NCI-H146 treated with DMSO at 0.1 percent for 48 hours (cell line): ENCODE measurements around the gene NPSR1.
"Not testable (repeated sequence)": the region's sequence is repeated elsewhere in the genome, so short reads cannot be mapped to it uniquely, and the experiment has no call there.

Experiments
- DNase-seq: peaks from one replicate; lab custom pipeline; 2025; ENCODE audit not compliant: unreplicated experiment; lab: John Stamatoyannopoulos, UW

The NPSR1 gene, protein sequence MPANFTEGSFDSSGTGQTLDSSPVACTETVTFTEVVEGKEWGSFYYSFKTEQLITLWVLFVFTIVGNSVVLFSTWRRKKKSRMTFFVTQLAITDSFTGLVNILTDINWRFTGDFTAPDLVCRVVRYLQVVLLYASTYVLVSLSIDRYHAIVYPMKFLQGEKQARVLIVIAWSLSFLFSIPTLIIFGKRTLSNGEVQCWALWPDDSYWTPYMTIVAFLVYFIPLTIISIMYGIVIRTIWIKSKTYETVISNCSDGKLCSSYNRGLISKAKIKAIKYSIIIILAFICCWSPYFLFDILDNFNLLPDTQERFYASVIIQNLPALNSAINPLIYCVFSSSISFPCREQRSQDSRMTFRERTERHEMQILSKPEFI

GRCh38 chr7:34657632-34658268 is at the start of gene NPSR1:
TSS of gene NPSR1 (plus strand) at chr7:34658218. CDS start at chr7:34658413, 195 bp downstream.
- DNase-seq: no peak

GRCh38 chr7:34612661-34613060 is 45.4 kb upstream of the NPSR1 start:
- no peak for DNase-seq

GRCh38 chr7:34620425-34620824 is 37.6 kb upstream of the NPSR1 start:
- DNase-seq: no peak

- no peak for DNase-seq
Observed at GRCh38 chr7:34622182-34622581, 35.8 kb upstream of the NPSR1 start.

DNA sequence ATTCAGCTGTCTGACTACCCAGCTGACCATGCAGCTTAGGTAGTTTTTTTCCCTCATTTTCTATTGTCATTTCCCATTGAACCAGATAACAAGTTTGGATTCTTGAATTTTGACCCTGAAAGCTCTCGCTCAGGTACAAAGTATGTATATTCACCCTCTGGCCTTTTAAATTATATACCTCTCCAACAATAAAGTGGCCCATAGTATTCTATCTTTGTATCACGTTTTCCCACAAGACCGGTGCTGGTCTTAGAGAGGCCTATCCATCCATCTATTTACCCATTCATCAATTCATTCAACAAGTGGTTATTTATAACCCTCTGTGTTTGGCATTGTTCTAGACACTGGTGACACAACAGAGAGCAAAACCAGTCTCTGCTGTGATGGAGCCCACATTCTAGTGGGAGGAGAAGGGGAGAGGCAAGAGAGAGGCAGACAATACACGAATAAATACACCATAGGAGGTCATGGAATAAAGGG is 35.2 kb upstream of the NPSR1 start:
- no peak for DNase-seq

GRCh38 chr7:34628618-34629017 is 29.4 kb upstream of the NPSR1 start:
- not testable (repeated sequence) for DNase-seq

DNA sequence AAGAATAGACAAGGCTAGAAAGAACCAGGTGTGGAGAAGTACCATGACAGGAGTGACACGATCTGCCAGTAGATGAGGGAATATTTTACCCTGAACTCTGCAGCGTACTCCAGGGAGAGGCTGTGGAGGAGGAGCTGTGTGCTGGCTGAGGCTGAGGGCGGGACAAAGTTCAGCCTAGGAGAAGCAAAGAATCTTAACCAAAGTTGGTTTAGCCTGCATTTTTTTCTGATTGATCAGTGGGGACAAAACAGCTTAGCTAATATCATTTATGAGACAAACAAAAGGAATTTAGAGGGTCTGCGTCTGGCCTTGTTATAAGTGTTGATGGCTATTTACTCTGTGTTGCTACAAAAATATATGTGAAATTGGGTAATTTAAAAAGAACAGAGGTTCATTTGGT is 5.2 kb upstream of the NPSR1 start:
- DNase-seq: no peak

DNA sequence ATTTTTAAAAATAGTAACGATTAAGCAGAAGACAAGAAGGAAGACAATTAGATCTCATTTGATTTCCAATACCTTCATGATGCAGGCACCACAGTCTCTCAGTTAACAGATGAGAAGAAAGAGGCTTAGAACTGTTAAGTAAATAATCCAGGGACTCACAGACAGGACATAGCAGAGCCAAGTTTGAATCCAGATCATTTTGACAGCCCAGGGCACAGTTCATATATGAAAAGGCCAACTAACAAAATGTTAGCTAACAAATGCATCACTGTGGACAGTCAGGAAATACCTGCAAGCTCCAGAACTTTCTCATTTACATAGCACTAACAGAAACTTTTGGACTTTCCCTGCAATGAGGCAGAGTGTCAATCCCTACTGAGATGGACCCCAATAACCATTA is 4.2 kb upstream of the NPSR1 start:
- no peak for DNase-seq

GRCh38 chr7:34655384-34655783 is 2.6 kb upstream of the NPSR1 start:
- DNase-seq: no peak

- DNase-seq: no peak
Observed at GRCh38 chr7:34656041-34656440, 2.0 kb upstream of the NPSR1 start.

DNA sequence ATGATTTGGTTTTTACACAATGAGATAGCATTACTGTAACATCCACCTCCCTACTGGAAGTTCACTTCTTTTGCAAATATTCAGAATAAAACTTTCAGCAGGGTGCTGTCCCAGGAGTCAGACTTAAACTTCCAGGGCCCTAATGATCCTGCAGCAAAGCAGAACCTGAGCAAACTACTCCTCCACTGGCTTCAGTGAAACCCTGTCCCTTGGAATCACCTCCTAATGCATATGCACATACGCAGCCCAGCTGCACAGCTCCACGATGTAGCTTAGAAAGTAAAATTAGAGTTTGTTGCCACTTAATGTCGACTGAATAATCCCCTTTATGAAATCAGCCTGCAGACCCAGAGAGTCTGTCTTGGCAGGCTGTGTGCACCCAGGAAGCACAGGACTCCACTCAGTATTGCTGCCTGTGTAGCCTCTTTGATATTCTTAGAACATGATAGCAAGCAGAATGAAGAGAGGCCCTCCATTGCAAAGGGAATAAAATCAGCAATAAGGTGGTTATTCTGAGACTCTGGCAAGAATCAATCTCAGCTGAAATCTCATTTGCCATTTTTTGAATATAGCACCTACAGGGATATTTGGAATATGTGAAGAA is 1.6 kb downstream of the NPSR1 start:
- no peak for DNase-seq

DNA sequence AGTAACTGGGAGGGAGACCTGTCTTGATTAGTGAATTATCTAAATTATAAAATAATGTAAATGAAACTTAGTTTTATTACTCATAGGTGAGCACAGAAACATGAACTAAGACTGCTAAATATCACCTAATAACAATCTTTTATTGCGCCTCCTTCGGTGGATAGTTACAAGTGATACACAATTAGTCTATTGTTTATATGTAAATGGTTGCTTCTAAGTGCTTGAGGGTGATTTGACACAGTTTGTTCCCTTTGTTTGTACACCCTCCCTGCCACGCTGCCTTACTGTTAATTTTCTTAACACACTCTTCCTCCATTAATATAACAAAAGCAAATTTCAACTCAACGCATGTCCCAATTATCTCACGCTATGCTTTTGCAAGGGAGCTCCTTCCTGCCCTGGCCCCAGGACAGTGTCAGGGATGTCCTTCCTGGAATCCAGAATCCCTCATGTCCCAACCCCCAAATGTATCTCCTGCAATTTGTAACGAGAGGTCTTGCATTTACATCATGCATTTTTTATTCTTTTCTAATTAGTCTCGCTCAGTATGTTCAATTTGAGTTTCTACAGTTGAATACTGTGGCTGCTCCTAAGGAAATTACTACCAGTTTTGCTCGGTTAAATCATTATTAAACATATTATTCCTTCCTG is 4.2 kb downstream of the NPSR1 start:
- no peak for DNase-seq

DNA sequence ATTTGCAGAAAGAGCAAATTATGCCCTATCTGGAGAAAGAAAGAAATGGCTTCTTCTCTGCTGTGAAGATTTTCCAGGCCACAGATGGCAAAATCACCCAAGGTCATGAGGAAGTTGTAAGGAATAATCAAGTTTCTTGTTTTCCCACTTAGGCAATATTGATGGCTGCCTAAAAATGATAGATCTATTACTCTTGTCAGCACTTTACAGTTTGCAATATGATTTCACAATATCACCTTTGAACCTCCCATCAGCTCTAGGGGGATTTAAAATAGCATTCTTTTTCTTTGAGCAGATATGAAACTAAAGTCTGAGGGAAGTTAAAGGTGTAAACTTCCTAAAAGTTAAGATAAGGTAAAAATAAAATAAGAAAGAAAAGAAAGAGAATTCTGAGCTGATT is 6.7 kb downstream of the NPSR1 start:
- DNase-seq: no peak

GRCh38 chr7:34672430-34672829 is 14.4 kb downstream of the NPSR1 start:
- DNase-seq: no peak

DNA sequence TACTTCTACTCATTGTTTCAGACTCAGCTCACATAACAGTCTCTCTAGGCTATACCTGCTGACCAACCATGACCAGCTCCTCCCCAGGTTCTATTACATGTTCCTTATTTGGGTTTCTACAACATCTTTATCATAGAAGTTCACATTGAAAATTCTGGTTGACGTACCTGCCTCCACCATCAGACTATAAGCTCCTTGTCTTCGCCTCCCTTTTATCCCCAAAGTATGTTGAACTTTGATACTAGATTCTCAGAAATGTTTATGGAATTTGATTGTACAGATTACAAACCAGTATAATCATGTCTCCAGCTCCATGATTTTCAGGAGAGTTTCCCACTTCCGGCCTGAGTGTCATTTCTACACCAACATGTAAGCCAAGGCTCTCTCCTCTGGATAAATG is 15.0 kb downstream of the NPSR1 start:
- no peak for DNase-seq

DNA sequence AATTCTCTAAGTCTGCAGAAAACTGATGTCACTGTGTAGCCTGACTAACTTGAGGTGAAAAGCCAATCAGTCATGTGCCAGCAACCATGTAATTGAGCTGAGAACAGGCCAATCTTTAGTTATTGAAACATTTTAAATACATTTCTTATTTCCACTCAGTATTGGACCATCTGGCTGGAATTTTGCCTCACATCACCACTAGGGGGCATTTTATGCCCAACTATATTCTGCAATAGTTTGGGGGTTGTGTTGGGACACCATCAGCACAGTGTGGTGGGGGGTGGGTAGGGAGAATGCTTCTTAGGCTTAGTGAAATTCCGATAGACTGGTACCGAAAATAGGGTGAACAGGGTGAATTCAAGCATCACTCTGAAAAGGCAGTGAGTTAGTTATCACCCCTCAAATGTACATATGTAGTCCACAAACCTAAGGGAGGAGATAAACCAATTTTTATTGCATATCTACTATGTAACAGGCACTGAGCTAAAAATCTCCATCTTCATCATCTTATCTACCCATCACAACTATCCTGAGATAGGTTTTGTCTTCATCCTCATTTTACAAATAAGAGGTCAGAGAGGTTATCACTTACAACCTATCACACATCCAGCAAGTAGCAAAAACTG is 17.8 kb downstream of the NPSR1 start:
- no peak for DNase-seq

- DNase-seq: no peak
Observed at GRCh38 chr7:34677491-34677890, 19.5 kb downstream of the NPSR1 start.

- no peak for DNase-seq
Observed at GRCh38 chr7:34687529-34687928, 29.5 kb downstream of the NPSR1 start.

GRCh38 chr7:34696415-34696814 is 38.4 kb downstream of the NPSR1 start:
- DNase-seq: no peak

- DNase-seq: no peak
Observed at GRCh38 chr7:34709771-34710170, 51.8 kb downstream of the NPSR1 start.

DNA sequence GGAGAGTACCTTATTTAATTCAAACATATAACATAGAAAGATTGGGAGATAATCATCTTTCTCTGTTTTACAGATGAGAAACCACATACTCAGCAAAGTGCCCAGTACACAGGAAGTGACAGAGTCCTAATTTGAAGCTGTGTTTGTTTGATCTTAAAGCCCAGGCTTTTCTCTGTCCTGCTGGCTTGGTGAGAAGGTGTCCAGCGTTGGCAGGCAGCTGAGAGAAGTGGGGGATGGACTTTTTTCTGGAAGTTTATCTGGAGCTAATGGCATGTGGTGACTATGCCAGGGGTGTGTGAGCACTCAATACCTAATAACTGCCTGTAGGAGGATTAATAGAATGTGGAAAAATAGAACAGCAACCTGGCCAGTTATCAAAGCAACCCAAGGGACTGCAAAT is 60.8 kb downstream of the NPSR1 start:
- no peak for DNase-seq
